Endometrial microvascular endothelial cells (primary cell): Measurements from ENCODE around the gene RHOT2. TPM values are rescaled to one million over a fixed set of nuclear protein-coding genes. Genes with fewer than 3 reads are reported as not detected.

Experiments used
- in situ Hi-C: cut with HindIII; loops from 2 replicates; pipeline ENCODE4 v1.10.0; 2017; ENCODE audit warnings: low sequenced_read_pairs, low pct_unique_long_range_greater_than_20kb; ENCODE audit errors: inconsistent ontology term
- total RNA-seq: library from RNA; depleted of rRNA; stranded (reverse); fragments of >200 nt; gene quantifications from one replicate; pipeline ENCODE4 v1.2.3, GENCODE V29; 2015; ENCODE audit errors: inconsistent ontology term

Gene RHOT2
- total RNA-seq, 1 donor from 2014 or later, result 41.3 TPM

DNA sequence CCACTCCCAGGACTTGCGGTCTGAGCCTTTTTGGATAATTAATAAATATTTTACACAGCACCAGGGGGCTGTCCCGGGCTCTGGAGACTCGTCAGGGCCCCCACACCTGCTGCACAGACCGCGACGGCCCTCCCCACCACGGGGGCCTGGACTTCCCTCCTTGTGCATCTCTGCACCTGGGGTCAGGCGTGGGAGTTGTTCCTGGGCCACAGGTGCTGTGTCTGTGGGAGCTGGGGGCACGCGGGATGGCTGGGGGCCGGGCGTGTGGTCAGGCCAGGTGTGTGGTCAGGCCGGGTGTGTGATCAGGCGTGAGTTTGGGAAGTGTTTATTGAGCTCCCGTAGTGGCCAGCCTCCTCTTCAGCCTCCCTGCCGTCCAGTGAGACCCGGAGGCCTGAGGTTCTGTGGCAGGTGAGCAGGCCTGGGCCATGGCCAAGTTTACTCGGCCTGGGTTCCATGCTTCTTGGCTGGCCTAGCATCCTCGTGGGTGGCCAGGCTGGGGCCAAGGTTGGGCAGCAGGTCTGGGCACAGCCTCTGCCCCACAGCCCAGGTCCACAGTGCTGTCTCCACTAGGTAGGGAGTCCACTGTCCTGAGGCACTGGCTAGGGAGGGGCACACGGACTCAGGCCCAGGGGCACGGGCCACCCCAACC, 10.4 kb downstream of the RHOT2 start:
- in situ Hi-C loops, result no loop called here

DNA sequence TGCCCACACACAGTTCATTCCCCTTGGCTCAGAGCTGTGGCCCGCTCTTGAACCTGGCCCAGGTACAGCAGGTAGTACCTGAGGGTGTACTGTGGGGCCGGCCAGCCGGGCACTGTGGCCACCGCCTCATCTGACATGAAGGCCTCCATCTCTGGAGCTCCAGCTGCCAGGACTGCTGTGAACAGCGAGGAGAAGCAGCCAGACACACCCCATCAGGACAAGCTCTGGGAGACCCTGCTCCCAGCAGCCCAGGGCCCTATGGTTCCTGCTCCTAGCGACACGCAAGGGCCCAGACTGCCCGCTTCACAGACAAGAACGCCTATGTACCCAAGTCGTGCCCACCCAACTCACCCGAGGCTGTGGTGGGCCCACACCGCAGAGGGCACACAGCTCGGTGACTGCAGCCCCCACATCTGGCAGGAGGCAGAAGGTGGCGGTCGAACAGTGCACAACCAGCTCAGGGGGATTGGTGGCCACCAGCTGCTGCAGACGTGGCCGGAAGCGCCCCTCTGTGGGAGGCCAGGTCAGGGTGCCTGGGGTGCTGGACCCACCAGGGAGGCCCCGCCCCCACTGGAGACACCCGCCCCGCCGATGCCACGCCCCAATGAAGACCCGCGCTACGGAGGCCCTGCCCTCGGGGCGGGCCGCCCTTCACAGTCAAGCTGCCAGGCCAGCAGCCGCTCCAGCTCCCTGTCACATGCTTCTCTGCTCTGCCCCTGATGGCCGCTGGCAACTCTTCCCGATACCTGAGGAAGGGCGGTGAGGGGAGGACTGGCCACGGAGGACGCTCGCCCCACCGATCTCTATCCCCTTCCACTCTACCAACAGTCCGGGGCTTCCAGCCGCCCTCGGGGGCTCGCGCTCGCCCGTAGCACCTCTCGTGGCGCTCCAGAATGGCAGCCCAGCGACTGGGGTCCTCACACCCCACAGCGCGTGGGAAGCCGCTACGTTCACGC, 11.2 kb downstream of the RHOT2 start:
- in situ Hi-C loops, result no loop called here

DNA sequence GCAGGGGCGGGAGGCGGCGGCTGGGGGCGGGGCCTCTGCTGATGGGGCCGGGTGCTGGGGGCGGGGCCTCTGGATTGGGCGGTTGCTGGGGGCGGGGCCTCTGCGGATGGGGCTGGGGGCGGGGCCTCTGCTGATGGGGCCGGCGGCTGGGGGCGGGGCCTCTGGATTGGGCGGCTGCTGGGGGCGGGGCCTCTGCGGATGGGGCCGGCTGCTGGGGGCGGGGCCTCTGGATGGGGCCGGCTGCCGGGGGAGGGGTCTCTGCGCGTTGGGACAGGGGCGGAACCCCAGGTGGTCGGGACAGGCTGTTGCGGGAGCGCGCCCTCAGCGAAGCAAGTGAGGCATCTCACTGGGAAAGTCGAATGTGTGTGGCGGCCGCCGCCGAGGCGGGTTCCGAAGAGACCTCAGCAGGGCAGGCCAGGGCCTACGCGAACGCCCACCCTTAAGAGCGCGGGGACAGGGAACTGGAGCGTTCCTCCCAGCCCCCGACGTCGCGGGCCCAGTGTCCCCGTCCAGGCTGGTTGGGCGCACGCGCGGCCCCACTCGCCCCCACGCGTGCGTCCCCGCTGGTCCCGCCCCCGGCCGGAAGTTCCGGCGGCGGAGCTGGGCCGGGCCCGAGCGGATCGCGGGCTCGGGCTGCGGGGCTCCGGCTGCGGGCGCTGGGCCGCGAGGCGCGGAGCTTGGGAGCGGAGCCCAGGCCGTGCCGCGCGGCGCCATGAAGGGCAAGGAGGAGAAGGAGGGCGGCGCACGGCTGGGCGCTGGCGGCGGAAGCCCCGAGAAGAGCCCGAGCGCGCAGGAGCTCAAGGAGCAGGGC, 12.1 kb downstream of the RHOT2 start, which contains the start of gene STUB1:
Gene STUB1 (plus strand): TSS at position 597 of the 811 bp plus-strand sequence. CDS start 116 bp downstream, at position 713.
- in situ Hi-C loops, result no loop called here

DNA sequence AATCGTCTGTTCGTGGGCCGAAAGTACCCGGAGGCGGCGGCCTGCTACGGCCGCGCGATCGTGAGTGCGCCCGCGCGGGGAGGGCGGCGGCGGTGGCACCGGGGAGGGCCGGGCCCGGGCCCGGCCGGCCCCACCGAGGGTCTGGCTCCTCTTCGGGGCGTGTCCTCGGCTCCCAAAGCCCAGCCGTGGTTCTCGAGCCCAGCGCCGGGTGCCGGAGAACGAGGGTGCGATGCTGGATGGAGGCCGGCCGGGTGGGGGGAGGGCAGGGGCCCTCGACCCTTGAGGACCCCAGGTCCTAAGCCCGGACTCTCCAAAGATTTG, 12.7 kb downstream of the RHOT2 start:
- in situ Hi-C loops, result no loop called here

DNA sequence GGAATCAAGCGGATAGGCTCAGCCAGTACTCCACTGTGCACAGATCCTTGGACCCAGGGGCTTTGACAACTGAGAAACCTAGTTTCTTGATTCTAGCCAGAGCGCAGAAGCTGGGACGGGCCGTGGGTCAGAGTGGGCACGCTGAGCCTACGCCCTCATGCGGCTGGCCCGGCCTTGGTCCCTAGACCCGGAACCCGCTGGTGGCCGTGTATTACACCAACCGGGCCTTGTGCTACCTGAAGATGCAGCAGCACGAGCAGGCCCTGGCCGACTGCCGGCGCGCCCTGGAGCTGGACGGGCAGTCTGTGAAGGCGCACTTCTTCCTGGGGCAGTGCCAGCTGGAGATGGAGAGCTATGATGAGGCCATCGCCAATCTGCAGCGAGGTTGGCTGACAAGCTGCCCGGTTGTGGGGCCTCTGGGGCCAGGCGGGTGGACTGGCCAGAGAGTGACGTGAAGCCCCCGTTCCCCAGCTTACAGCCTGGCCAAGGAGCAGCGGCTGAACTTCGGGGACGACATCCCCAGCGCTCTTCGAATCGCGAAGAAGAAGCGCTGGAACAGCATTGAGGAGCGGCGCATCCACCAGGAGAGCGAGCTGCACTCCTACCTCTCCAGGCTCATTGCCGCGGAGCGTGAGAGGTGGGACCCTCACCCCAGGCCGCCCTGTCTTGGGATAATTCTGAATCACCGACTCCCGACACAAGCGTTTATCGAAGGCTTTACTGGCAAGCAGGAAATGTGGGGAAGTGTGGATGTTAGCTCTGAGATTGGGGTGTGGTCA, 13.2 kb downstream of the RHOT2 start:
- in situ Hi-C loops, result no loop called here

DNA sequence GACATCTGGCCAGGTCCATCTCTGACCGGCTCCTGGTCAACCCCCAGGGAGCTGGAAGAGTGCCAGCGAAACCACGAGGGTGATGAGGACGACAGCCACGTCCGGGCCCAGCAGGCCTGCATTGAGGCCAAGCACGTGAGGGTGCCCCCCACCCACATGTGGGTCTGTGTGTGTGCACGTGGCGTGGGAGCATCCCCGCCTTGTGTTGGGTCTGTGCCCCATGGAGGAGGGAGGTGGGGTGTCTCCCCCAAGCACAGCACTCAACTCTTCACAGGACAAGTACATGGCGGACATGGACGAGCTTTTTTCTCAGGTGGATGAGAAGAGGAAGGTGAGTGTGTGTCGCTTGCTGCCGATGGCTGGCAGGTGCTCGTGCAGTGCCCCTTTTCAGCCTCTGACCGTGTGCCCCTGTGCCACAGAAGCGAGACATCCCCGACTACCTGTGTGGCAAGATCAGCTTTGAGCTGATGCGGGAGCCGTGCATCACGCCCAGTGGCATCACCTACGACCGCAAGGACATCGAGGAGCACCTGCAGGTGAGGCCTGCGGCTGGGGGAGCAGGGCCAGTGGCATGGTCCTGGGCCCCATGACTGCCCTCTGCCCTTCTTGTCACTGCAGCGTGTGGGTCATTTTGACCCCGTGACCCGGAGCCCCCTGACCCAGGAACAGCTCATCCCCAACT, 14.0 kb downstream of the RHOT2 start:
- in situ Hi-C loops, result no loop called here

DNA sequence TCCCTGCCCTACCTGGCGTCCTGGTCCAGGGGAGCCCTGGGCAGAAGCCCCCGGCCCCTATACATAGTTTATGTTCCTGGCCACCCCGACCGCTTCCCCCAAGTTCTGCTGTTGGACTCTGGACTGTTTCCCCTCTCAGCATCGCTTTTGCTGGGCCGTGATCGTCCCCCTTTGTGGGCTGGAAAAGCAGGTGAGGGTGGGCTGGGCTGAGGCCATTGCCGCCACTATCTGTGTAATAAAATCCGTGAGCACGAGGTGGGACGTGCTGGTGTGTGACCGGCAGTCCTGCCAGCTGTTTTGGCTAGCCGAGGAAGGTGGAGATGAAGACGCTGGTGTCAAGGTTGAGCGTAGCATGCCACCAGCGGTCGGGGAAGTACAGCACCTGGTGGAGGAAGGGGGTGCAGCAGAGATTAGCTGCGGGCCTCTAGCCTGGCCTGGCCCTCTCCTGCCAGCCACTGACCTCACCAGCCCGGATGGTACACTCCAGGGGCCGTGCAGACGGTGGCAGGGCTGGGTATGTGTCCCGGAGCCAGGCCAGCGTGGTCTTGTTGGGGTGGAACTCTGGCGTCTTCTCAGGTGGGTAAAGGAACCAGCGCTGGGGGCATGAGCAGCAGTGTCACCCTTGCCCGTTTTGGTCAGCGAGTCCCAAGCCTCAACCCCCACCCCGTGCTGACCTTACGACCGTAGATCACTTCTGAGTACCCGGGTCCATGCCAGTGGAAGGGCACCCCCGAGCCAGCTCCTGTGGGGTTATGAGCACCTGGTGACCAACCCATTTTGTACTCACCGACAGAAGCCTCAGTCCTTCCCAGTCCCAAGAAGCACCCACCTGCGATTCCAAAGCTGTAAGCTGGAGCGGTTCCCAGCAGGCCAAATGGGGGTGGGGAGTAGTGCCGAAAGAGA, 14.8 kb downstream of the RHOT2 start:
- in situ Hi-C loops, result no loop called here

DNA sequence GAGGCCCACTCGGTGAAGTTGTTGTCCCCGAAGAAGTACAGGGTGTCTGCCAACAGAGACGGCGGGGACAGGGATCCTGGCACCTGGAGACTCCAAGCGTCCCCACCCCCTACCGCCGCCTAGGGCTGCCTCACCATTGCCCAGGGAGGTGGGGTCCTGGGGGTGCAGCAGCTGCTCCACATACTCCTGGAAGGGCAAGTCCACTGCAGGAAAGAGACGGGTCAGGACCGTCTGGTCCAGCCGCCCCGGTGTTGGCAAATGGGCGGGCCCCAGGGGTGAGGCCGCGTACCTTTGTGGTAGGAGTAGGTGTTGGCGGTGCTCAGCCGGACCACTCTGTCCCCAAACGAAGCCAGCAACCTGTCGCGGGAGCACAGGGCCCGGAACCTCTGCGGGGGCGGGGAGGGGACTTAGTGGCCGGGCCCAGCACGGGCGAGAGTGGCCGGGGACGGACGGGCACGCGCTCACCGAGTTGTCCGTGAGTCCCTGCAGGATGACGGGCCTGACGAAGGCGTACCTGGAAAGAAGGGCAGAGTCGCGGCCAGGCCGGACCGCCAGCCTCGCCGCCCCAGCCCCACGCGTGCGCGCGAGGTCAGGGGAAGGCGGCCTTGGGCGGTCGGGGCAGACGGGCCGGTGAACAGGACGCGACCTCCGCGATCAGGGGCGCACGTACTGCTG, 15.6 kb downstream of the RHOT2 start:
- in situ Hi-C loops, result no loop called here

DNA sequence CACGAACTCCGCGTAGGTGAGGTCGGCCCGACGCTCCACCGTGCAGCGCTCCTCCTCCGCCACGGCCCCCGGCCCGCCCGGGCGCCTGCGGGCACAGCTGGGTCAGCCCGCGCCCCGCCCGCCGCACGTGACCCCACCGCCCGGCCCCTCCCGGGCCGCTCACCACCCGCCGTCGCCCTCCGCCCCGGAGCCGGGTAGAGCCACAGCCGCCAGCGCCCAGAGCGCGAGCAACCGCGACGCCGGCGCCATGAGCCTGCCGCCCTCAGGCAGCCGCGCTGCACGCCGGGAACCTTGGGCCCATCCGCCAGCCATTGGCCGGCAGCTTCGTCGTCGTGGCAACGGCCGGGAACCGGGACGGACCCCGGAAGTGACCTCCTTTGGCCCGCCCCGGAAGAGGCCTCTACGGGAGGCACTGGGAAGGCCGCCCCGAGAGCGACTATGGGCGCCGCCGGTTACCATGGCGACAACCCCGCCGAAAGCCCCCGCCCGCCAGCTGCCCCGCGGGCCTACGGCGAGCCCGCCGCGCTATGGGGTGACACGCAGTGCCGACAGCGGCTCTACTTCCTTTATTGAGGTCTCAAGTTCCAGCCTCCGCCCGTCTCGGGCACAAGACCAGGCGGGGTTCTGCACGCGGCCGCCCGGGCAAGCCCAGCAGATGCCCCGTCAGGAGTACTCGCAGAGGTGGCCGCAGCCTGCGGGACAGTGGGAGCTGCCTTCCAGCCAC, 16.3 kb downstream of the RHOT2 start, which contains the start of gene JMJD8:
Gene JMJD8 (minus strand): TSS at position 264 of the 724 bp plus-strand sequence. CDS start 15 bp downstream, at position 249.
- in situ Hi-C loops, result no loop called here

DNA sequence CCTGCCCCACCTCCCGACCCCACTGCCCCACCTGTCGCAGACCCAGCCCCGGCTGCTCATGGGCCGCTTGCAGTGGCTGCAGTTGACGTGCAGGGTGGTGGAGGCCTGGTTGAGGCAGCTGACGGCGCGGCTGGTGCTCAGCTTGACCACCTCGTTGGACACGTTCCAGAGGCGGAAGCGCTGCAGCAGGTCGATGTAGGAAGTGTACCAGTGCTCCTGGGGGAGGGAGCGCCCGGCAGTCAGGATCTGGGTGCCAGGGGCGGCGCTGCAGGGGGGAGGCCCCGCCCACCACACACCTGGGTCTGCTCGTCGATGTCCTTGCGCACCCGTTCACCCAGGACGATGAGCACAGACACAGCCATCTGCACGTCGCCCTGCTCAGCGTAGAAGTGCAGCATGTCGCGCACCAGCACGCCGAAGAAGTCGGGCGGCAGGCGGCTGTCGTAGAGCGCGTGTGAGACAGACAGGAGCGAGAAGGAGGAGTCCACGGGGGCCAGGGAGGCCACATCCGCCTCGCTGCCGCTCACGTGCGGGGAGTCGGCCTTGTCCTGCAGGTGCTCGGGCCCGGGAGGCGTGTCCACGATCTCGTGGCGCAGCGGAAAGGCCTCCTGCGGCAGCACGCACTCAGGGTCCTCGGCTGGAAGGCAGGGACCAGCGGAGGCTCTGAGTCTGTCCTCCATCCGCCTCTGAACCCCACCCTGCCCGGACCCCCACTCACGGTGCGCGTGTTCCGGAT, 17.2 kb downstream of the RHOT2 start:
- in situ Hi-C loops, result no loop called here

DNA sequence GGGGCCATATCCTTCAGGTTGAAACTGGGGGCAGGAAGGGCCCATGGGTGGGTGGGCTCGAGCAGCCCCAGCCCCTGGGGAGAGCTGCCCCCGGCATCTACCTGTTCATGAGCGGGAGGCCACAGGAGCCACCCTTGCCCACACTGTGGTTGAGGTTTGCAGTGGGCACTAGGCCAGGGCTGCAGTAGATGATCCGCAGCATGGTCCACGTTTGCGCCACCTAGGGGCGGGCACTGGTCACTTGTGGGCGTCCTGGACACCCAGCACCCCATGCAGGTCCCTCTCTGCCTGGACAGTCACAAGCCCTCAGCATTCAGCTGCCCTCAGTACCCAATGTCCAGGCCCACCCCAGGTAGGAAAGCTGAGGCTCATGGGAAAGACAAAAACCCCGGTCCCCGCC, 18.0 kb downstream of the RHOT2 start:
- in situ Hi-C loops, result no loop called here

DNA sequence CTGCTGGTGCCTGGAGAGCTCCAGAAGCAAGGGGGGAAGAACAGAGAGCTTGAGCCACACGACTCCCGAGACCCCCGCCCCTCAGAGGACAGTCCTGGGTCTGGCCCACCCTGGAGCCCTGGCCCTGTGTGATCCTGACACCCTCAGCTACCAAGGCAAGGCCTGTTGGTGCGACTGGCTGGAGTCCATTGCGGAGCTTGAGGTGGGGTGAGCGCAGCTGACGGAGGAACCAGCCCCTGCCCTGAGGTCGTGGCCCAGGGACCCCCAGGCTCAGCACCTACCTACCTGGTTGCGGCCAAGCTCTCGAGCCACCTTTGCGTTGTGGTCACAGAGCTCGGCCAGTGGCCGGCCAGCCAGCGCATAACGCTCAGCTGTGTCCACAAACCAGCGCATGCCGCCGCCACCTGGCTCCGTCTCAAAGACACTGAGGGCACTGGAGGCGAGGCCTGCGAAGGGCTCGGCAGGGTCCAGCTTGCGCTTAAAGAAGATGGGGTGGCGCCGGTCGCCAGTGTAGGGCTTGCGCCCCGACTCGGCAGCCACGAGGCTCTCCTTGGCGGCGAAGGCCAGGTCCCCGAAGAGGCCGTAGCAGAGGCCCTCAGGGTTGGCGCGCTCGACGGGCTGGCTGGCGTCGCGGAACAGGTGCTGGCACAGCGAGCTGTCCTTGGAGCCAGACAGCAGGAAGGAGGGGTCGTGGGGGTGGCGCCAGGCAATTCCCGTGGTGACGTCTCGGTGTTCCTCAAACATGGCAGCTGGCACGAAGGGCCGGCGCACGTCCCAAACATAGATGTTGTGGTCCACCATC, 18.7 kb downstream of the RHOT2 start:
- in situ Hi-C loops, result no loop called here

DNA sequence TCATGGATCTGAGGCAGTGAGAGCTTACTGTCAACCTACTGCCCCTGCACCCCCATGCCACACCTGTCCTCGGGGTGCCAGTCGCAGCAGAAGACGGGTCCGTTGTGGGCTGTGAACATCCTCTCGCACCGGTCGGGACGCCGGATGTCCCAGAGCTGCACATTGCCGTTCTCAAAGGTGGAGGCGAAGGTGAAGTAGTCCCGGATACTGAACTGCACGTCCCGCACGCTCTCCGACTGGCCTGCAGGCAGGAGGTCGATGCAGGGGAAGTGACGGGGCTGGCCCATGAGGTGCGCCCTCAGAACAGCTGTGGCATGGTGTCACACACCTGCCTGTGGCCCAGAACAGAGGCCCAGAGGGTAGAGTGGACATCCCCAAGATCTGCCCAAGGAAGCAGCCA, 19.6 kb downstream of the RHOT2 start:
- in situ Hi-C loops, result no loop called here

DNA sequence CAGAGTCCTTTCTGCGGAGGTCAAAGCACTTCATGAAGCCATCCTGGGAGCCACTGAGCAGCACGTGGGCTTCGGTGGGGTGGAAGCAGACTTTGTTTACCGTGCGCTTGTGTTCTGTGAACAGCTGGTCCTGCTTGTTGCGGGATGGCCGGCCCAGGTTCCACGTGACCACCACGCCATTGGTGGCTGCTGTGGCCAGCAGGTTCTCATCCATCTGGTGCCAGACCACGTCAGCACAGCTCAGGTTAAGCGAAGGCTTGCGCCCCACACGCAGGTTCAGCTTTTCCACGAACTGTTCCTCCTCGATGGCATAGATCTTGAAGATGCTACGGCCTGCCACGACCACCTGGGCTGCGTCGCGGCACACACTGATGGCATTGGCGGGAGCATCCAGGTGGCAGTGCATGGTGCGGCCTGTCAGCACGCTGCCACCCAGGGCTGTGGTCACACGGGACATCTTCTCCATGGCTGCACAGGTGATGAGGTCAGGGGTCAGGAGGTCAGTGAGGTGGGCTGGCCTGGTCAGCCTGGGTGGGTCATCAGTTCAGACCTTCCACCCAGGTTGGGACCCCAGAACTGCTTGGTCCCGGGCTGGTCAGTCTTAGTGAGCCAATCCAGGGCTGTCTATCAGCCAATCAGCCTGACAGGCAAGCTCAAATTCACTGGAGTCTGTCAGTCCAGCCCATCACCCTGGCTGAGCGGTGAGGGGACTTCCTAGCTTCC, 21.4 kb downstream of the RHOT2 start:
- in situ Hi-C loops, result no loop called here
